T-cell (primary cell): ENCODE data around the gene MDP1. TPM values are rescaled to one million over a fixed set of nuclear protein-coding genes. Genes with fewer than 3 reads are reported as not detected.
A peak's percentile ranks its signal among the peaks of the same experiment; 100 is the strongest.

ENCODE experiments used
- ATAC-seq, 4 experiments: fragments of 200-7000 bp in 3 of 4; fragments of 150-1000 bp in 1 of 4; cut with Tn5 transposase; replicated peaks in 1 of 4; 1 replicate in 3 of 4; 2 replicates in 1 of 4; pipeline ENCODE4 v1.10.0; 2021; ENCODE audit warnings: moderate library complexity in 3 of 4, mild to moderate bottlenecking in 2 of 4, moderate number of reproducible peaks in 1 of 4
- CTCF ChIA-PET, 2 donors: fragments of 300-600 bp; sonication (Branson Sonifier 250); formaldehyde crosslinking; loops; one replicate each; lab custom pipeline; 2022; ENCODE audit warnings: antibody characterized with exemption in 2 of 2; lab: Charles Lee
- POLR2A ChIA-PET, 2 donors: fragments of 300-600 bp; sonication (Branson Sonifier 250); formaldehyde crosslinking; loops; one replicate each; lab custom pipeline; 2022; ENCODE audit warnings: antibody characterized with exemption in 2 of 2; lab: Charles Lee
- DNase-seq, 35 experiments: peaks; one replicate each; pipeline versions ENCODE4 v3.0.0 to v3.0.0-alpha.2; 2013 to 2023
- H3K27ac ChIP-seq: one replicate; pipeline ENCODE4 v1.5.1; 2013; ENCODE audit warnings: low read length
- H3K27me3 ChIP-seq, 2 experiments: replicated peaks in 1 of 2; 1 replicate in 1 of 2; 2 replicates in 1 of 2; pipeline versions ENCODE4 v1.6.1 to v1.7.0; 2013; ENCODE audit warnings: low read length in 1 of 2, mixed read lengths in 1 of 2; ENCODE audit not compliant: control insufficient read depth in 2 of 2, insufficient read depth in 2 of 2; ENCODE audit errors: extremely low read depth in 1 of 2
- H3K36me3 ChIP-seq, 2 donors: 1 replicate in 1 of 2; 2 replicates in 1 of 2; pipeline versions ENCODE4 v1.6.1 to v1.7.0; 2013; ENCODE audit warnings: low read length in 1 of 2; ENCODE audit not compliant: control insufficient read depth in 2 of 2, insufficient read depth in 1 of 2; ENCODE audit errors: extremely low read depth in 1 of 2
- H3K4me1 ChIP-seq, 2 experiments: 1 replicate in 1 of 2; 2 replicates in 1 of 2; pipeline versions ENCODE4 v1.6.1 to v1.7.0; 2013; ENCODE audit warnings: low read length in 2 of 2, mixed read lengths in 1 of 2; ENCODE audit not compliant: insufficient read depth in 2 of 2, control insufficient read depth in 1 of 2; ENCODE audit errors: extremely low read depth in 1 of 2
- H3K4me3 ChIP-seq, 2 donors: 1 replicate in 1 of 2; 2 replicates in 1 of 2; pipeline versions ENCODE4 v1.5.1 to v1.7.0; 2013; ENCODE audit warnings: mild to moderate bottlenecking in 2 of 2, low read length in 1 of 2, moderate library complexity in 1 of 2; ENCODE audit not compliant: control insufficient read depth in 1 of 2; ENCODE audit errors: extremely low read depth in 1 of 2
- H3K9me3 ChIP-seq: 2 replicates; pipeline ENCODE4 v1.7.0; 2013
- H3K27ac Mint-ChIP-seq, 2 donors: one replicate each; pipeline ENCODE4 v1.8.0; 2020 to 2021; ENCODE audit warnings: mild to moderate bottlenecking in 2 of 2, mixed read lengths in 2 of 2
- H3K27me3 Mint-ChIP-seq, 2 donors: one replicate each; pipeline ENCODE4 v1.8.0; 2021 to 2022; ENCODE audit warnings: mixed read lengths in 2 of 2
- H3K36me3 Mint-ChIP-seq: one replicate; pipeline ENCODE4 v1.8.0; 2021; ENCODE audit warnings: mixed read lengths
- H3K4me1 Mint-ChIP-seq, 3 donors: one replicate each; pipeline ENCODE4 v1.8.0; 2020 to 2022; ENCODE audit warnings: mixed read lengths in 3 of 3, mild to moderate bottlenecking in 1 of 3
- H3K4me3 Mint-ChIP-seq, 3 donors: one replicate each; pipeline ENCODE4 v1.8.0; 2020 to 2022; ENCODE audit warnings: mild to moderate bottlenecking in 3 of 3, mixed read lengths in 3 of 3, moderate library complexity in 3 of 3
- H3K9me3 Mint-ChIP-seq, 3 donors: one replicate each; pipeline ENCODE4 v1.8.0; 2020 to 2022; ENCODE audit warnings: mixed read lengths in 3 of 3
- WGBS: methylation state at CpG from one replicate; pipeline ENCODE4 v1.1.5; 2013; ENCODE audit warnings: missing lambda C conversion rate; ENCODE audit not compliant: insufficient coverage; 5-methylcytosine and 5-hydroxymethylcytosine counted together
- total RNA-seq, 35 experiments: library from RNA in 6 of 35; stranded (reverse) in 6 of 35; fragments of 120-200 nt in 1 of 35; gene quantifications; one replicate each; pipeline versions ENCODE4 v1.2.1 to v1.2.4 and lab custom pipeline; 2013 to 2026

The MDP1 gene
- total RNA-seq, 5 donors from 2014 or later (not counting 1 experiment from before 2014, with no cell fraction given): 7.2 to 17.5 (median 12.1) TPM

DNA sequence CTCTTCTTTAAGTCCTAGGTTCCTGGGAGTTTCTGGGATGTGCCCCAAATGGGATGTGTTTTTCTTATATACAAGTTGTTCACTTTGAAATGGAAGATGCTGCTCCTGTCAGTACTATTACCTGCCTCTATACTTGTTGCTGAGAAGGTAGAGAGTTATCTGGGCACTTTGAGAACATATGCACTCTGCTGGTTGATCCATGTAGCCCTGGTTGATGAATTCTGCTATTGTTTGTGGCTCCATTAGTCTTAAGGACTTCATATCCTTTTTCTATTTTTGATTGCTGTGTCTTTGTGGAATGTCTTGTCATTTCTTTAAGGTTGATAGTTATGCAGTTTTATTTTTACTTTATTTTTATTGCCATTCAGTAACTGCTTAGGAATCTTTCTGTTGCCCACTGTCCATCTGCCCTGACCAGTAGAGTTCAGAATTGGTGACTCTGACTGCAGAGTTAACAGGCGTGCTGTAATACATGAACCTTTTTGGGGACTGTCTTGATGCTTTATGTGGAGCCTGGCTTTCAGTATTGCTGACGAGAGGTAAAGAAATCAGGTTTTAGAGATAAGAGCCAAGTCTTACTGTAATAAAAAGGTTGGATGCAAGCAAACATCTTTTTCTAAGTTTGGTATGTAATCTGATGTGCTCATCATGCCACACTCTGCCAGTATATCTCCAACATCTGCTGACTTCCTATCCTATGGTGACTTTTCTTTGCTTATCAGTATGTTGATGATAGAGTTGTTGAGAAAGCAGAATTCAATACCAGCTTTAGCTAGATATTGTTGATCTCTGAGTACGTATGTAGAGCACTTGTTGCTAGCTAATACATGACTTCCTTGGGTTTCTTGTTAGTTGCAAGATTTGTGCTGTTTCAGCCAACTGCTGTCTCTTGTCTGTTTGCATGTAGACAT lies 18.5 kb upstream of the MDP1 start:
- peaks cover 41% of the 10 kb centered on the region for H3K36me3 Mint-ChIP-seq
- POLR2A ChIA-PET: interaction anchor here in 1 of 2 donors (2.0 kb wide), 1 partner anchor 8 kb away, joined by 6 read pairs; the partner anchor contains the start of gene TINF2
- H3K9me3 Mint-ChIP-seq: no peaks in the 10 kb centered on the region
- DNase-seq (no peak), ATAC-seq (no peak)
- Histone ChIP-seq H3K36me3 (peaks cover 3 to 49% of the 10 kb centered on the region in 2 donors), H3K4me3 (no peak overlapping the region), H3K27me3 (no peaks in the 10 kb centered on the region), H3K9me3 (no peaks in the 10 kb centered on the region), H3K27ac (peak overlapping the region; percentile 72), H3K4me1 (peaks cover 20 to 48% of the 10 kb centered on the region in 2 experiments)
- peak overlapping the region; percentile 47 to 95 (median 83) for H3K4me3 Mint-ChIP-seq
- CTCF ChIA-PET: interaction anchor here (0.6 to 2.8 kb wide), 5 partner anchors 8 to 644 kb away, joined by 3 to 9 read pairs (median 3); partner anchors contain the start of genes MDP1 (in 1 of the 2) and TINF2 (in 1 of the 2)
- no peaks in the 10 kb centered on the region for H3K27me3 Mint-ChIP-seq
- peaks cover 64 to 75% (median 70%) of the 10 kb centered on the region in 3 donors for H3K4me1 Mint-ChIP-seq
- WGBS: 94% methylated on average over 3 of the region's 3 CpGs
- H3K27ac Mint-ChIP-seq: peak overlapping the region; percentile 62 to 97

- H3K27me3 Mint-ChIP-seq: no peaks in the 10 kb centered on the region
- ChIA-PET POLR2A (interaction anchor here in 1 of 2 donors (2.0 kb wide), 1 partner anchor 9 kb away, joined by 6 read pairs; the partner anchor contains the start of gene TINF2), CTCF (interaction anchor here in 1 of 2 donors (2.8 kb wide), 1 partner anchor 9 kb away, joined by 9 read pairs; the partner anchor contains the start of gene TINF2)
- H3K36me3 Mint-ChIP-seq: peaks cover 37% of the 10 kb centered on the region
- DNase-seq (no peak), ATAC-seq (no peak)
- H3K27ac ChIP-seq: peak overlapping the region; percentile 72
- peaks cover 3 to 41% of the 10 kb centered on the region in 2 donors for H3K36me3 ChIP-seq
- H3K4me1 ChIP-seq: peaks cover 18 to 42% of the 10 kb centered on the region in 2 experiments
- H3K4me3 ChIP-seq: peak overlapping the region; percentile 76 to 98
- H3K27ac Mint-ChIP-seq: peak overlapping the region; percentile 97
- H3K4me1 Mint-ChIP-seq: peaks cover 60 to 71% (median 65%) of the 10 kb centered on the region in 3 donors
- H3K9me3 ChIP-seq: no peaks in the 10 kb centered on the region
- peak overlapping the region; percentile 83 to 99 (median 95) for H3K4me3 Mint-ChIP-seq
- H3K27me3 ChIP-seq: no peaks in the 10 kb centered on the region
- H3K9me3 Mint-ChIP-seq: no peaks in the 10 kb centered on the region
- WGBS: 22% methylated on average over 1 of the region's 2 CpGs
Observed at GRCh38 chr14:24233538-24233866, 17.6 kb upstream of the MDP1 start.

- CTCF ChIA-PET: interaction anchor here in 1 of 2 donors (2.8 kb wide), 1 partner anchor 10 kb away, joined by 9 read pairs; the partner anchor contains the start of gene TINF2
- Histone ChIP-seq H3K9me3 (no peaks in the 10 kb centered on the region), H3K4me1 (peaks cover 18 to 41% of the 10 kb centered on the region in 2 experiments), H3K27me3 (no peaks in the 10 kb centered on the region), H3K36me3 (peaks cover 0 to 39% of the 10 kb centered on the region in 2 donors), H3K27ac (peak within 1 kb of the TSS; percentile 72), H3K4me3 (peak within 1 kb of the TSS; percentile 76 to 98)
- H3K4me1 Mint-ChIP-seq: peaks cover 54 to 66% (median 61%) of the 10 kb centered on the region in 3 donors
- peak within 1 kb of the TSS; percentile 97 for H3K27ac Mint-ChIP-seq
- H3K27me3 Mint-ChIP-seq: no peaks in the 10 kb centered on the region
- H3K4me3 Mint-ChIP-seq: peak within 1 kb of the TSS; percentile 83 to 99 (median 95)
- peaks cover 35% of the 10 kb centered on the region for H3K36me3 Mint-ChIP-seq
- DNase-seq (peak in 4 of 35 experiments; percentile 7 to 43 (median 13)), ATAC-seq (peak; percentile 20 to 49 (median 38))
- POLR2A ChIA-PET: interaction anchor here (0.5 to 2.0 kb wide), 2 partner anchors 9 to 67 kb away, joined by 5 to 6 read pairs; partner anchors contain the start of gene TINF2 (in 1 of the 2)
- H3K9me3 Mint-ChIP-seq: no peaks in the 10 kb centered on the region
- WGBS: 4% methylated on average over 29 of the region's 38 CpGs
Observed at GRCh38 chr14:24232645-24233537, 17.0 kb upstream of the MDP1 start, which contains the start of gene GMPR2. Gene GMPR2 (plus strand): TSS chr14:24232929. CDS start chr14:24233254, 325 bp downstream.

DNA sequence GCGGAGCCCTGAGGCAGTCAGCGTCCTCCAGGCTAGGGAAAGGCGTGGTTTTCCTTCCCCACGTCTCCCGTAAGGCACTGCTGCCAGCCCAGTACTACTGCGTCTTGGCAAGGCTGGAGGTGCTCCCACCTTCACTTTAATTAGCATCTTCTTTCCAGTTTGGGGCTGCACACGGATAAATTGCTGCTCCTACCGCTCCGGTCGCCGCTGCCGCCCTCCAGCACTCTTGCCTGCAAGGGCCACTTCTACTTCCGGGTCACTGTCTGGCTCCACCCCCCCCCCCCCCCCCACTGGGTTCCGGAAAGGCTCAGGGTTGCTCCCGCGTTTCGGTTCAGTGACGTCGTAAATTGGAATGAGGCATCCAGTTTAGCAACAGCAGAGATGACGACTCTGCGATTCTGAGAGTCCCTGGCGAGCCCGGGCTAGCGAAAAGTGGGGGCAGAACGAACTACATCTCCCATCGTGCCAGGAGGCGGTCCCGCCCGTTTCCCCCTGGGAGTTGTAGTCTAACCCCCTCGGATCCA lies 16.3 kb upstream of the MDP1 start, which contains the start of gene NEDD8:
NEDD8 (minus strand) TSS at position 247 of the 524 bp plus-strand sequence; CDS start at position 147, 100 bp downstream.
- H3K27ac ChIP-seq: peak within 1 kb of the TSS; percentile 72
- H3K27ac Mint-ChIP-seq: peak within 1 kb of the TSS; percentile 97
- ATAC-seq: peak; percentile 87 to 90 (median 90)
- H3K4me1 ChIP-seq: peaks cover 18 to 41% of the 10 kb centered on the region in 2 experiments
- POLR2A ChIA-PET: interaction anchor here in 1 of 2 donors (2.0 kb wide), 1 partner anchor 10 kb away, joined by 6 read pairs; the partner anchor contains the start of gene TINF2
- peak within 1 kb of the TSS; percentile 76 to 98 for H3K4me3 ChIP-seq
- H3K9me3 Mint-ChIP-seq: no peaks in the 10 kb centered on the region
- CTCF ChIA-PET: interaction anchor here in 1 of 2 donors (2.8 kb wide), 1 partner anchor 10 kb away, joined by 9 read pairs; the partner anchor contains the start of gene TINF2
- peaks cover 0 to 32% of the 10 kb centered on the region in 2 donors for H3K36me3 ChIP-seq
- H3K4me1 Mint-ChIP-seq: peaks cover 50 to 65% (median 58%) of the 10 kb centered on the region in 3 donors
- H3K27me3 ChIP-seq: no peaks in the 10 kb centered on the region
- peaks cover 32% of the 10 kb centered on the region for H3K36me3 Mint-ChIP-seq
- no peaks in the 10 kb centered on the region for H3K9me3 ChIP-seq
- H3K27me3 Mint-ChIP-seq: no peaks in the 10 kb centered on the region
- peak within 1 kb of the TSS; percentile 83 to 99 (median 95) for H3K4me3 Mint-ChIP-seq
- peak; percentile 76 to 92 (median 86) for DNase-seq
- WGBS: 0% methylated on average over 27 of the region's 30 CpGs
